A549 treated with AZD9567 at 1 μM for 4 hours (cell line): ENCODE measurements around the gene SACM1L. TPM values are rescaled to one million over a fixed set of nuclear protein-coding genes. Genes with fewer than 3 reads are reported as not detected.

Experiments
- total RNA-seq: library from RNA; stranded (reverse); fragments of 200-300 nt; extraction: Qiagen RNA extraction; gene quantifications from 5 replicates; pipeline ENCODE4 v1.2.3, GENCODE V29; 2022; ENCODE audit not compliant: insufficient read depth

Gene SACM1L, protein sequence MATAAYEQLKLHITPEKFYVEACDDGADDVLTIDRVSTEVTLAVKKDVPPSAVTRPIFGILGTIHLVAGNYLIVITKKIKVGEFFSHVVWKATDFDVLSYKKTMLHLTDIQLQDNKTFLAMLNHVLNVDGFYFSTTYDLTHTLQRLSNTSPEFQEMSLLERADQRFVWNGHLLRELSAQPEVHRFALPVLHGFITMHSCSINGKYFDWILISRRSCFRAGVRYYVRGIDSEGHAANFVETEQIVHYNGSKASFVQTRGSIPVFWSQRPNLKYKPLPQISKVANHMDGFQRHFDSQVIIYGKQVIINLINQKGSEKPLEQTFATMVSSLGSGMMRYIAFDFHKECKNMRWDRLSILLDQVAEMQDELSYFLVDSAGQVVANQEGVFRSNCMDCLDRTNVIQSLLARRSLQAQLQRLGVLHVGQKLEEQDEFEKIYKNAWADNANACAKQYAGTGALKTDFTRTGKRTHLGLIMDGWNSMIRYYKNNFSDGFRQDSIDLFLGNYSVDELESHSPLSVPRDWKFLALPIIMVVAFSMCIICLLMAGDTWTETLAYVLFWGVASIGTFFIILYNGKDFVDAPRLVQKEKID
- total RNA-seq: 15.1 to 24.8 TPM (median 17.5 TPM) in 5 replicates

DNA sequence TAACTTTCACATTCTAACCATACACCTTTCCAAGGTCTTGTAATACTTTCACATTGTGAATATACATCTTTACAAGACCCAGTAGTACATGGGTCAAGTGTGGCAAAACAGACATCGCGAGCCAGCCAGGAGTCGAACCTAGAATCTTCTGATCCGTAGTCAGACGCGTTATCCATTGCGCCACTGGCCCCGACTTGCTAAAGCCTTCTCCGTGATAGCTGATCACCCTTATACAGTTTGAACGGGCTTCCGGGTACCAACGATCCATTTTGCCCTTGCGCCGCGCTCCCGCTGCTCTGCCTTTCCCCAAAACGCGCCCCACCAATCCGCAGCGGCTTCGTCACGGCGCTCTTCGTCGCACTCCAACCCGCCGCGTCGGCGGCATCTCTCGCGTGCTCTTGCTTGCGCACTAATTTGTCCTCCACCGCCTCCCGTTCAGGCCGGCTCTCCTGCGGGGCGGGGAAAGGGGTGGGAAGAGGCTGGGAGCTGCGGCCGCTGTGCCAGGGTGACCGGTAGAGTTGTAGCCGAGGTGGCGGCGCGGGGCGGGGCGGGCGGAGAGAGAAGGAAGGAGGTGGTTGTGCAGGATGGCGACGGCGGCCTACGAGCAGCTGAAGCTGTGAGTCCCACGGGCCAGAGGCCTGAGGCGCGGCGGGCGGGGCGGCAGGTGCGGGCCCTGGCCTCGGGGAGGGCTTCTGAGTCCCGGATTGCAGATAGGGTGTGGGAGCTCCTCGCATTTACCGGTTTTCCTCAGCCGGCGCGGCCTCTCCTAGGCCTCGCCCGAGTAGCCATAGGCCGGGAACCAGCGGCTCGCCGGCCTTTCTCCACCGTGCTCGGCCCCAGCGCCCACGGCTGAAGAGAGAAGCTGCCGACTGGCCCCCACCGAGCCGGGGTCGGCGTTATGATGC lies at the start of gene SACM1L:
SACM1L (plus strand) TSS at position 515 of the 905 bp plus-strand sequence; CDS start at position 585, 70 bp downstream.

Other genes starting within 250 kb of the SACM1L start
- gene LIMD1, start 94.6 kb upstream of the SACM1L start, total RNA-seq: 13.9 to 16.8 TPM (median 15.0 TPM) in 5 replicates
- 0.02 to 0.08 TPM (median 0.06 TPM) in 3 of 5 replicates, not detected in the others for gene SLC6A20, start 107.1 kb downstream of the SACM1L start, total RNA-seq
- 15.4 to 24.4 TPM (median 16.8 TPM) in 5 replicates for gene LZTFL1, start 152.7 kb downstream of the SACM1L start, total RNA-seq
- gene CCR9, start 197.1 kb downstream of the SACM1L start, total RNA-seq: 0.02 TPM in 1 of 5 replicates, not detected in the others